ENCODE measurements around the gene BHLHA15.
"Not testable (repeated sequence)": the region's sequence is repeated elsewhere in the genome, so short reads cannot be mapped to it uniquely, and the experiment has no call there.

Gene BHLHA15

GRCh38 chr7:98211676-98212531 lies 665 bp downstream of the BHLHA15 start:
- DNase-seq = no peak

- DNase-seq = no peak
Measured at GRCh38 chr7:98212532-98213041, 1.3 kb downstream of the BHLHA15 start.

GRCh38 chr7:98213296-98213887 lies 2.2 kb downstream of the BHLHA15 start:
- DNase-seq = no peak

- no peak for DNase-seq
Measured at GRCh38 chr7:98213888-98214810, 2.9 kb downstream of the BHLHA15 start.

- no peak for DNase-seq
Measured at GRCh38 chr7:98214811-98215321, 3.6 kb downstream of the BHLHA15 start.

- DNase-seq = no peak
Measured at GRCh38 chr7:98215561-98216495, 4.6 kb downstream of the BHLHA15 start.

- DNase-seq = no peak
Measured at GRCh38 chr7:98216941-98217622, 5.8 kb downstream of the BHLHA15 start.

GRCh38 chr7:98217623-98218582 lies 6.7 kb downstream of the BHLHA15 start:
- no peak for DNase-seq

- not testable (repeated sequence) for DNase-seq
Measured at GRCh38 chr7:98219382-98219781, 8.1 kb downstream of the BHLHA15 start.

- no peak for DNase-seq
Measured at GRCh38 chr7:98221611-98222532, 10.6 kb downstream of the BHLHA15 start.

GRCh38 chr7:98222533-98223195 lies 11.4 kb downstream of the BHLHA15 start:
- no peak for DNase-seq

- no peak for DNase-seq
Measured at GRCh38 chr7:98223351-98223897, 12.2 kb downstream of the BHLHA15 start.

- no peak for DNase-seq
Measured at GRCh38 chr7:98223898-98224700, 12.9 kb downstream of the BHLHA15 start.

GRCh38 chr7:98224701-98225181 lies 13.5 kb downstream of the BHLHA15 start:
- DNase-seq = no peak

- DNase-seq = no peak
Measured at GRCh38 chr7:98225913-98226614, 14.8 kb downstream of the BHLHA15 start.

- DNase-seq = no peak
Measured at GRCh38 chr7:98227939-98228338, 16.7 kb downstream of the BHLHA15 start.
